Esophagus squamous epithelium (tissue), 4 donors: ENCODE results near the gene MROH9.

Experiments
- CTCF ChIP-seq, 6 experiments: fragments of 450-650 bp in 4 of 6; fragments of 200-600 bp in 2 of 6; sonication (generic) in 2 of 6; IDR thresholded peaks; one replicate each; pipeline ENCODE4 v1.5.1; 2016 to 2019; ENCODE audit warnings: antibody characterized with exemption in 6 of 6, mild to moderate bottlenecking in 4 of 6, moderate library complexity in 4 of 6
- POLR2A ChIP-seq, 4 donors: fragments of 450-650 bp; IDR thresholded peaks; one replicate each; pipeline ENCODE4 v1.6.1; 2017; ENCODE audit warnings: antibody characterized with exemption in 4 of 4, mild to moderate bottlenecking in 4 of 4, moderate library complexity in 3 of 4

GRCh38 chr1:171081763-171082201 lies 146.4 kb downstream of the MROH9 start:
- TF ChIP-seq POLR2A (IDR thresholded peaks at IDR 0.05) = no peak
- TF ChIP-seq CTCF (IDR thresholded peaks at IDR 0.05) = no peak
